HCT116 (cell line): ENCODE measurements around the gene CCDC102B.

Experiments used
- ATF3 ChIP-seq: IDR thresholded peaks from 2 replicates; pipeline ENCODE4 v1.6.1; 2012
- CEBPB ChIP-seq: IDR thresholded peaks from 2 replicates; pipeline ENCODE4 v1.6.1; 2012; ENCODE audit warnings: low read depth
- CTCF ChIP-seq, 3 experiments: fragments of 200-600 bp in 1 of 3; sonication (generic) in 1 of 3; IDR thresholded peaks in 2 of 3; conservative IDR thresholded peaks in 1 of 3; 2 replicates each; pipeline ENCODE4 v1.5.1; 2012 to 2017; ENCODE audit warnings: low read depth in 2 of 3, low read length in 2 of 3, antibody characterized with exemption in 1 of 3, borderline replicate concordance in 1 of 3, control low read depth in 1 of 3, mild to moderate bottlenecking in 1 of 3, mixed read lengths in 1 of 3, mixed run types in 1 of 3, moderate library complexity in 1 of 3; ENCODE audit not compliant: insufficient read depth in 1 of 3
- ELF1 ChIP-seq: IDR thresholded peaks from 2 replicates; pipeline ENCODE4 v1.6.1; 2012; ENCODE audit warnings: low read depth, borderline replicate concordance
- EZH2 ChIP-seq: fragments of 200-600 bp; sonication (generic); IDR thresholded peaks from 2 replicates; pipeline ENCODE4 v1.6.1; 2017; ENCODE audit warnings: antibody characterized with exemption, mixed run types
- EZH2phosphoT487 ChIP-seq: fragments of 200-600 bp; IDR thresholded peaks from 2 replicates; pipeline ENCODE4 v1.6.1; 2018; ENCODE audit warnings: antibody characterized with exemption, borderline replicate concordance
- FOSL1 ChIP-seq: IDR thresholded peaks from 2 replicates; pipeline ENCODE4 v1.6.1; 2012; ENCODE audit warnings: low read depth
- POLR2A ChIP-seq: IDR thresholded peaks from 2 replicates; pipeline ENCODE4 v1.7.0; 2011; ENCODE audit warnings: borderline replicate concordance; ENCODE audit not compliant: insufficient read depth, insufficient read length; ENCODE audit errors: extremely low read depth
- POLR2AphosphoS5 ChIP-seq: IDR thresholded peaks from 2 replicates; pipeline ENCODE4 v1.6.1; 2011; ENCODE audit warnings: mild to moderate bottlenecking, low read depth, low read length, moderate library complexity
- REST ChIP-seq: IDR thresholded peaks from 2 replicates; pipeline ENCODE4 v1.6.1; 2012; ENCODE audit warnings: low read depth
- SIN3A ChIP-seq: IDR thresholded peaks from 2 replicates; pipeline ENCODE4 v1.6.1; 2012; ENCODE audit warnings: low read depth
- TCF7L2 ChIP-seq: IDR thresholded peaks from 2 replicates; pipeline ENCODE4 v1.7.0; 2011; ENCODE audit warnings: borderline replicate concordance, inconsistent platforms; ENCODE audit not compliant: insufficient read depth, insufficient read length; ENCODE audit errors: extremely low read depth
- YY1 ChIP-seq: IDR thresholded peaks from 2 replicates; pipeline ENCODE4 v1.6.1; 2011; ENCODE audit warnings: low read length, low read depth, moderate library complexity, mild to moderate bottlenecking; ENCODE audit not compliant: insufficient replicate concordance; ENCODE audit errors: extremely low read depth
- ZNF274 ChIP-seq: fragments of 200-500 bp; sonication (Bioruptor generic); IDR thresholded peaks from 2 replicates; pipeline ENCODE4 v1.6.1; 2014; ENCODE audit warnings: mild to moderate bottlenecking, low read depth, low read length, inconsistent platforms

GRCh38 chr18:68954738-68955137 is 156.9 kb downstream of the CCDC102B start:
- no peak for TF ChIP-seq CTCF (IDR thresholded peaks at IDR 0.05 in 2 of 3, conservative IDR thresholded peaks at IDR 0.05 in 1 of 3; ENCODE audit: borderline replicate concordance in 1 of 3, insufficient read depth in 1 of 3, low read depth in 2 of 3, low read length in 2 of 3)
- no peak for TF ChIP-seq YY1
- TF ChIP-seq FOSL1: no peak
- no peak for TF ChIP-seq ATF3
- no peak for TF ChIP-seq EZH2
- TF ChIP-seq REST: no peak
- no peak for TF ChIP-seq TCF7L2
- no peak for TF ChIP-seq ELF1
- TF ChIP-seq POLR2A: no peak
- no peak for TF ChIP-seq POLR2AphosphoS5
- TF ChIP-seq EZH2phosphoT487: no peak
- TF ChIP-seq ZNF274: no peak
- TF ChIP-seq SIN3A: no peak
- TF ChIP-seq CEBPB: no peak
